Nucleus accumbens (tissue), 56 donors: ENCODE results near the gene ALPK1.
"Not testable (repeated sequence)": the region's sequence is repeated elsewhere in the genome, so short reads cannot be mapped to it uniquely, and the experiment has no call there.

Experiments used
- DNase-seq, 56 donors: peaks; one replicate each; lab custom pipeline; 2025; lab: John Stamatoyannopoulos, UW

Gene ALPK1

DNA sequence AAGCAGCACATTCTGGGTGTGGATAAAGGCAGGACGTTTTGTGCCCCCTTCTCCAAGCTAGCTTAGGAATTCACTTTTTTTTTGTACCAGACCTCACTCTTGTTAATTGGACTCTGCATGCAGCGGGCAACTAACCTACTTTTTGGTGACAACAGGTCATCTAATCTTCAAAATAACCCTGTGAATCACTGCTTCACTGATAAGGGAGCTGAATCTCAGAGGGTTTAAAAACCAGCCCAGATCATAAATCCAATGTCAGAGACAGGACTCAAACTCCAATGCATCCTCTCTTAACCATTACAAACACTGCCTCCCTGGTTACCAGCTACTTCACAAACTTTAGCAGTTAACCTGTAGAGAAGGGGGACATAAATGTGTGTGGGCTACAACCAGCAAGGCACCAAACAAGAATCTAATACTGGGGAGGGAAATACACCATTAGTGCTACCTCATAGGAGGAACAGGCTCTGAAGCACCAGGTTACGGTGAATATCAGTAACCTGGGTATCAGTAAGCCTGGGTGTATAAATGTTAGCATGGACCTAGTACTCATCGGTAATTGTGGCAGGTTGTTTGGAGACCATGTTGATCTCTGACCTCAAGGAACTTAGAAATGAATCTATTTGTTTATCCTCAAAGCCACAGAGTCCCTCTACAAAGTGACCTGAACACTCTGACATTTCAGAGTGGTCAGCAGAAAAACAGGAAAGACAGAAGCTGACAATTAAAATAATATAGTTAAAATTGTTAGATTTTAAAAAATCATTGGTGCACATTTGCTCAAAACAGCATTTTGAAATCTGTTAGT, 14.1 kb upstream of the ALPK1 start:
- no peak for DNase-seq

DNA sequence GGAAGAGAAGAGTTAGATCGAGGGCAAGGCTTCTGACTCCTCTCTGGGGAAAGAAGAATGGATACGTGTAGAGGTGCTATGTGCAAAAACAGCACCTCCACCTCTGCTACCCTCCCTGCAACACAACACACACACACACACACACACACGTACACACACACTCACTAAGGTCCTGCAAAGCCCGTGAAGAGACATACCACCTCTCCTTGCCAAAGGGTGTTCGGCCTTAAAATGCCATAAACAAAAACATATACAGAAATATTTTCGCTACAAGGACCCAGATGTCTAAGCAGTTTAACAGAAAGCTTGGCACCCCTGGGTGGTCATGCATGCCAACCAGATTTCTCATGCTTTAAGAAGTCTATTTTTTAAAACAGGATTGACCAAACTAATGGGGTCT, 13.0 kb upstream of the ALPK1 start:
- no peak for DNase-seq

DNA sequence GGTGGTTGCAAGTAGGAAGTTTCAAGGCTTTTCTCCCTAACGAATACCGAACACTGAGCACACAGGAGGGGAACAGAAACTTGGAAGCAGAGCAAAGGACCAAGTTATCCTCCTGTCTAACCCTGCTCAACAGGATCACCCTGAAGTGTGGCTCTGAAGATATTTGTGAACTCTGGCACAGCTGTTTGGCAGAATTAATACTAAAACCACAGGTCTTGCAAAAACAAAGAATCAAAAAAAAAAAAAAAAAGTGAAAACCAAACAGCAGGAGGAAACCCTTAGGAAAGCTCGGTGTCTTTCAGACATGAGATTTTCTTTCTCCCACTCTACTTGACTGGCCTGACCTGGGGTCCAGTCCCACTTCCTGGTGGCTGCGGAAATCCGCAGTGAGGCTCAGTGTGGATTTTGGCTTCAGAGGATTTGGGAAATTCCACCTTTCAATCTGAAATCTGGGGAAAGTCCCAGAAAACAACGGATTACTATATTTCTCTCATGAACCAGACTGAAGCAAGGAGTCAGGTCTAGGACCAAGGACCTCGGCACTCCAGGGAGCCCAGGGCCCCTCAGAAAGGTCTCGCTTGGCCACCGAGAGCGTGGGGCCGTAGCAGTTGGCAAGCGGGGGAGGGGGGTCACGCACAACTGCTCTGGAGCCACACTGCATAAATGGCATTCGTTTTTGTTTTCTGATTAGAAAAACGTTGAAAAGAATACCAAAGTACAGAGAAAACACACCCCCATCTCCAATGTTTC, 12.3 kb upstream of the ALPK1 start:
- DNase-seq, result peak in 3 of 56 donors; percentile 4 to 24 (median 12)

DNA sequence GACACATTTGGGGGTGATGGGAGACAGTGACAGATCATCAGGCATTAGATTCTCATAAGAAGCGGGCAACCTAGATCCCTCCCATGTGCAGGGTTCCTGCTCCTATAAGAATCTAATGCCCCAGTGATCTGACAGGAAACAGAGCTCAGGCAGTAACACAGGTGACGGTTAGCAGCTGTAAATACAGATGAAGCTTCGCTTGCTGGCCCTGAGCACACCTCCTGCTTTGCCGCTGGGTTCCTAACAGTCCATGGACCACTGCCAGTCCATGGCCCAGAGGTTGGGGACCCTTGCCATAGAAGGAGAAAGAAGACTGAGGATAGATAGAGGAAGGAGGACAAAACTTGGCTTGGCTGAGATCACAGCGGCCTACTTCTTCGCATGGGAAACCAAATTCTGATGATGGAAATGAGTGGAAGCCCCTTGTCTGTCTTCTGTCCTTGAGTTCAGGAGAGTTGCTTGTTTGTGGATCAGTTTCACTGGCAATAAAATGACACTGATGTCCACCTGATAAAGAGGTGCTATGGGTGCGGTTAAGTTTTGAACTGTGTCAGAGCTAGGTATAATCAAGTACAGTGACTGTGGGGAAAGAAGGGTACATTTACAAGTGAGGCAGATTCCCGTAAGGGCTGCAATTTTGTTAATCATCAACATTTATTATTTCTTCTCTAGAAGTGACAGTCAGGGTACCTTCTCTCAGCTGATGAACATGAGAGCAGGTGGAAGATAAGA, 9.7 kb upstream of the ALPK1 start:
- no peak for DNase-seq

DNA sequence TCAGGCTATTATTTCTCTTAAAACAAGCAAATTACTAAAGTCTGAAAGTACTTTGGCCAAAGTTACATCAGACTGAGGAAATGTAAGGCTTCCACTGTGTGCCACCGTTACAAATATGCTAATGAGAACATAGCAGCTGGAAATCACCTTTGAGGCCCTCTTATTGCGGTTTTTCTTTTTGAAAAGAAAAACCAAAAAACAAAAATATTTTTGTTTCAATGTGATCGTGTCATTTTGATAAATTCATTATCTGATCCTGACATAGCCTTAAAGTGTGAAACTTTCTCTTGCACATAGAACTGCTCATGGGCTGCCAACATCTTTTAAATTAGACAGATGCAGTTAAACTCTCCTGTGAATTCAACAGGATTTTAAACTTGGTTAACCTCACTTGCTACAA, 8.7 kb upstream of the ALPK1 start:
- no peak for DNase-seq

DNA sequence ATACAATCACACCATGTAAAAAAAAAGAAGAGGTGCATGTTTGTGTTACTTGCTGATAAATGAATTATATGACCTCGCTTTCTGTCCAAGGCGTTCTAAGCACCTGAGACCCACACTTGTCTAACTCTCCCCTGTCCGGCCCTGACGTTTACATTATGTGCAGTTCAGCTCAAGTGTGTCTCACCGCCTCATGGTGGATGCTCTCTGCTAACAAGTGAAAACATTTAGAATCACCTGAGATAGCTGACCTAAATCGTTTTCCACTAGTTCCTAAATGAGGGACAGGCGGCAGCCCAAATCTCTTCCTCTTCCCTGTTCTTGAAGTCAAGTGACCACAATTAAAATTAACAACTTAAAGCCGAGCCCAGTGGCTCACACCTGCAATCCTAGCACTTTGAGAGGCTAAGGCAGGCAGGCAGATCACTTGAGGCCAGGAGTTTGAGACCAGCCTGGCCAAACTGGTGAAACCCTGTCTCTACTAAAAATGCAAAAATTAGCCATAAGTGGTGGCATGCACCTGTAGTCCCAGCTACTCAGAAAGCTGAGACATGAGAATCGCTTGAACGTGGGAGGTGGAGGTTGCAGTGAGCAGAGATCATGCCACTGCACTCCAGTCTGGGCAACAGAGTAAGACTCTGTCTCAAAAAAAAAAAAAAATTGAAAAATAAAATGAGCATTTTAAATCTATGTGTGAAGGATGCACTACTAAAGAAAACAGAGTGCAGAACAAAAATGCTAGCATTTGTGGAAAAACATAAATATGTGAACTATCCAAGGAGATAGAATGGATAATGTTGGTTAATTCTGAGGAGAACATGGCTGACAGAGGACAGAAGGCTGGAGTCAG, 7.5 kb upstream of the ALPK1 start:
- DNase-seq, result no peak

DNA sequence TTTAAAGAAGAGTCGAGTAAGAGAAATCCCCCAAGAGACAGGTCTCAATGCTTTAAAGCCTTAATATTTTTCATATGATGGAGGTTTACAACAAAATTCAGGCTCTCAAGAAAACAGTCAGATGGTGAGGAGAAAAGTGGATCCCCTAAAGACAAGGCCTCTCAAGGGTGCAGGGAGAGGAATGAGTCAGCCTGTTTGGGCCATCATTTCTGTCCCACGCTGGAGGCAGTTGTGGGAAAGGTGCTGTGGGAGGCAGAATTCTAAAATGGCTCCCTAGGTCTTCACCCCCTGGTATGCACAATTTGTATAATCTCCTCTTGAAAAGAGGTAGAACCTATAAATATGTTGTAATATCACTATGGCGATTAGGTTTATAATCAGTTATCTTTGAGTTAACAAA, 6.8 kb upstream of the ALPK1 start:
- no peak for DNase-seq

DNA sequence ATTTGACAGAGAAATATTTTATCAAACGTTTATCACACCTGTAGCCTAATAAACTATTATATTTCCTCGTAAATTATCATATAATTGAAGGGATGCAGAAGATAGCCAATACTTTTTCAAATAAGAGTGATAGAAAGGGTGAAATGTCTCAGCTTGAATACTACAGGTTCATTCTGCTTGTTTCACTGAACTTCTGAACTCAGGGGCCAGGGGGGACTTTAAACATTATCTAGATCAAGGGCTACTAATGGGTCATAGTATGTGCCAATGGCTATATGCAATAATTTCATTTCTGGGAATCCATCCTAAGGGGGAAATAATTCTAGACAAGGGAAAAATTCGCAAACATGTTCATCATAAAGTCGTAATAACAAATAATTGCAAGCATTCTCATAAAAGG, 2.6 kb downstream of the ALPK1 start:
- no peak for DNase-seq

DNA sequence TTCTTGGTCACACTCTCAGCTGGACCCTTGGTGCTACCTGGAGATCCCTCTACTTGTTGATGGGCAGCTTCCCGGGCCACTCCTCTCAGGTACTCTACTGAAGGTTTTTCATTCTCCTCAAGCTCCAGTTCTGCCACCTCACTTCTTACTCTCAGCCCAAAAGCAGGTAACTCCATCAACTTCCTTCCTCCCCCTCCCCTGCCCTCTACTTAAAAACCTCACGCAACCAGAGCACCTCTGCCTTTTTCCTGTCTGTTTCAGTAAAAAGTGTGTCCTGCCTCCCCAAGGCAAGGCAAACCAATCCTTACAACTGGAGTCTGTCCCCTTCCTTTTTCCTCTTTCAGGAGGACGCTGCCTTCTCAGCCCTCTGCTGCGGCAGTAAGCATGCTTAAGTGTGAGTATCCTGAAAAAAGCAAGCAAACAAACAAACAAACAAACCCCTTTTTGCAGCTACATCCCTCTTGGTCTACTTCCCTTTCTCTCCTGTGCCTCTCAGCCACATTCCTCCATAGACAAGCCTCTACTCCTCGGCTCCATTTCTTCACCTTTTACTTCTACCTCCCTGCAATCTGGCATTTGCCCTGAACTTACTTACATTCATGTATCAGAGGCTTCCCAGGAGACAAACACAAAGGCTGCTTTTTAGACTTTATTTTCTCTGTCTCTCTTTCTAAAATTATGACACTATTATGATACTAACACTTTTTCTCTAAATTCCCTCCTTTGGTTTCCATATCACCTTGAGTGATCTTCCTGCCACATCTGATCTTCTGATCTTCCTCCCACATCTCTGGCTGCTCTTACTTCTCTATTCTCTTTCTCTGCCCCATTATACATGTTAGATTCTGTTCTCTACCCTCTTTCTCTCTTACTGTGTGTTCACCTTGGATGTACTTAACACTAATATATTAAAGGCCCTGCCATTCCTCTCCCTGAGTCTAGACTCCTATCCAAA, 5.4 kb downstream of the ALPK1 start:
- no peak for DNase-seq

DNA sequence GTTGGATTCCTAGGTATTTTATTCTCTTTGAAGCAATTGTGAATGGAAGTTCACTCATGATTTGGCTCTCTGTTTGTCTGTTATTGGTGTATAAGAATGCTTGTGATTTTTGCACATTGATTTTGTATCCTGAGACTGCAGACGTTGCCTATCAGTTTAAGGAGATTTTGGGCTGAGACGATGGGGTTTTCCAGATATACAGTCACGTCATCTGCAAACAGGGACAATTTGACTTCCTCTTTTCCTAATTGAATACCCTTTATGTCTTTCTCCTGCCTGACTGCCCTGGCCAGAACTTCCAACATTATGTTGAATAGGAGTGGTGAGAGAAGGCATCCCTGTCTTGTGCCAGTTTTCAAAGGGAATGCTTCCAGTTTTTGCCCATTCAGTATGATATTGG, 8.3 kb downstream of the ALPK1 start:
- DNase-seq, result not testable (repeated sequence)

DNA sequence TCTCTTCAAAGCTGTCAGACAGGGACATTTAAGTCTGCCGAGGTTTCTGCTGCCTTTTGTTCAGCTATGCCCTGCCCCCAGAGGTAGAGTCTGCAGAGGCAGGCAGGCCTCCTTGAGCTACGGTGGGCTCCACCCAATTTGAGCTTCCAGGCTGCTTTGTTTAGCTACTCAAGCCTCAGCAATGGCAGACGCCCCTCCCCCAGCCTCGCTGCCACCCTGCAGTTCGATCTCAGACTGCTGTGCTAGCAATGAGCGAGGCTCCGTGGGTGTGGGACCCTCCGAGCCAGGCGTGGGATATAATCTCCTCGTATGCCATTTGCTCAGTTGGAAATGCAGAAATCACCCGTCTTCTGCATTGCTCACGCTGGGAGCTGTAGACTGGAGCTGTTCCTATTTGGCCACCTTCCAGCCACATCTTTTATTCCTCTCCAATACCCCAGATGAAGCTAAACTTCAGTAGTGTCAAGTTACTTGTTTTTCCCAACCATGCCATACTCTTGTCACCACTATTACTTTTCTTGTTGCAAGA, 12.2 kb downstream of the ALPK1 start:
- peak in 16 of 56 donors; percentile 4 to 49 (median 12) for DNase-seq

DNA sequence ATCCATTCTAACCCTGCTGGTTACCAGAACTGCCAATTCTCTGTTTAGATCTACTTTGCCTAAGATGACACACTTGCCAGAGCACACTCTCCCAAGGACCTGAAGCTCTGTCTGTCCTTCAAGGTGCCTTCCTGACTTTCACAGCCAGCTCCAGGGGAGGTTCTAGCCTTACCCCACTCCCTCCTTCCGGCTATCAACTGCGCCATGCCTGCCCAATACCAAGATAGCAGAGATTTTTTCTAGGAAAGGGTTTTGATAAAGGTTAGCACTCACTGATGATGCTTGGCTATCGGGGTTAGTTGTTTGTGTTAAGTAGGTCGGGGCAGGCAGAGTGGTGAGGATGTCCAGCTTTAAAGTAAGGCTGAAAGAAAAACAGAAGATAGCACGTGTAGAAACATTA, 14.3 kb downstream of the ALPK1 start:
- no peak for DNase-seq

DNA sequence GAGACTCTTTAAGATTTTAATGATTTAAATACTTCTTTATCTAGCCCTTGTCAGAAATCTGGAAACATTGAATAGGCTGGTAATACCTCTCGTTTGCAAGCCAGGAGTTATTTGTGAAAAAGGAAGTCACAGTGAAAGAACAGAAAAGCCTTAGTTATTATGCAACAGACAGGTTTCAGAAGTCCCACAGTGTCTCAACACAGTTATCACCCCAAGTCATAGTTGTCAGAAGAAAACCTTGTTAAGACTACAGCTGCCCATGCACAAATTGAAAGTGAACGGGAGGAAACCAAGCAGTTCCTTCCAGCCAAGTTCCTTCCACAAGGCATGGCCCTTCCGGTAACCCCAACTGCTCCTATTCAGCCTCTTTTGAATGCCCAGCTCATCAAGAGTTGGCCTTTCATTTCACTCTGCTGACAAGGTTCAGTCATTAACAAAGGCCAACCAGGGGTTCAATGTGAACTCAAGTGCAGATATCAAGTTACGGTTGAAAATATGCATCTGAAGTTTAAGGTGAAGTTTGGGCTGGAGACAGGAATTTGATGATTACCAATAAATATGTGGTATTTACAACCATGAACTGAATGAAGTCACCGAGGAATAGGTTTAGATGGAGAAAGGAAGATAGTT, 15.6 kb downstream of the ALPK1 start:
- DNase-seq, result no peak

DNA sequence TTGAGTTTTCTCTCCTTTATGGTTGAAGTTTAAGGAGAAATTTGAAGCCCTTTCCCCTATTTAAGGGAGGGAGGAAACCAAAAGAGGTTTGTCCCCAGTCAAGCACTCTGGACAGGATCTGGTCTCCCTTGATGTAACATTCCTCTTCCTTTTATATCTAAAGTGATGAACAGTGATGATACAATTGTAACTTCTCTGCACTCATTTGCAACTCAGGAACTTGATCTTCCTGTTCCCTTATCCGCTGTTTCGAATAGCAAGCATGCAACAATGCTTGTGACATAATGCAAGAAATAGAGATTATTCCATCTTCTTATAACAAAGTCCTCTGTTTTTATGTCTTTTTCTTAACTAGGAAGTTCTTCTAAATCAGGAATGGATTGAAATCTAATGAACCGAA, 18.3 kb downstream of the ALPK1 start:
- no peak for DNase-seq

DNA sequence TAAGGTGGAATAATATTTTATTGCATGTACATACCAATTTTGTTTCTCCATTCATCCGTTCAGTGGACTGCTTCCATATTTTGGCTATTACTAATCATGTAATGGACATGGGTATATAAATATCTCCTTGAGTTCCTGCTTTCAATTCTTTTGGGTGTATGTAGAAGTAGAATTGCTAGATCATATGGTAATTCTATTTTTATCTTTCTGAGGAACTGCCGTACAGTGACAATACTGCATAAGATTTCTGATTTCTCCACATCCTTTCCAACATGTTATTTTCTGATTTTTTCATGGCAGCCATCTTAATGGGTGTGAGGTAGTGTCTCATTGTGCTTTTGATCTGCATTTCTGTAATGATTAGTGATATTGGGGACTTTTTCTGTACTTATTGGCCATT, 19.2 kb downstream of the ALPK1 start:
- no peak for DNase-seq

DNA sequence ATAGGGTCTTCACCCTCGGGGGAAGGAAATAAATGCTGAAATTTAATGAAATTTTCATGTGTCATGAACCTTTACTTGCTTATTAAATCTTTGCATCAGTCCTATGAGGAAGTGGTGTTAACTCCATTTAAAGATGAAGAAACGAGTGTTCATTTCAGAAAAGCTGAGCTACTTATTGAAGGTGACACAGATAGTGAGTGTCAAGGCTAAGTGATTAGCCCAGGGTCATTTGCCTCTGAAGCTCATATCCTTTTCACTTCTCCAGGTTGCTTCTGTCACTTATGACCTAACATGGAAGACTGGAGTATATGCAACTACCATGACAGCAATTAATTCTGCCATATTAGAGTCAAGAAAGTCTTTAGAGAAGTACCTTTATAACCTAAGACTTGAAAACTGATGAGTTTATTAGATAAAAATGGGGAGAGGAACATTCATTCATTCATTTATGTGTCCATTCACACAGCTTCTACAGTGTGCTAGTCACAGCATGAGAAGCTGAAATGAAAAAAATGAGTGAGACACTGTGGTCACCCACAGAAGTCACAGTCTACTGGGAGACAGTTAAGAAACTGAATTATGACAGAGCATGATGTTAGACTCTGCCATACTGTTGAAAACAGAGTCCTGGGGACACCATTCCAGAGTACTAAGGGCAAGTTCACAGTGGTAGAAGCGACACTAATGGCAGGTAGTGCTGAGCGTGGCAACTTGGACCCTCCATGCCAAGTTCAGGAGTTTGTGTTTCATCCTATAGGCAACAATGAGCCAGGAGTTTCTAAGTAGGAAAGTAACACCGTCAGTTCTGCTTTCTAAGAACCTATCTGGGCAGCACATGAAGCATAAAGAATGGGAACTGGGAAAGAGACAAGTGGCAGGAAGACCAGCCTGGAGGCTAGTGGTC, 21.3 kb downstream of the ALPK1 start:
- no peak for DNase-seq
